GM19438 (cell line): ENCODE measurements around the gene CHSY3.

ENCODE experiments used
- ATAC-seq: cut with Tn5 transposase; IDR thresholded peaks from one replicate; pipeline ENCODE4 v1.9.1; 2021; ENCODE audit warnings: low read depth; ENCODE audit not compliant: unreplicated experiment

The CHSY3 gene

DNA sequence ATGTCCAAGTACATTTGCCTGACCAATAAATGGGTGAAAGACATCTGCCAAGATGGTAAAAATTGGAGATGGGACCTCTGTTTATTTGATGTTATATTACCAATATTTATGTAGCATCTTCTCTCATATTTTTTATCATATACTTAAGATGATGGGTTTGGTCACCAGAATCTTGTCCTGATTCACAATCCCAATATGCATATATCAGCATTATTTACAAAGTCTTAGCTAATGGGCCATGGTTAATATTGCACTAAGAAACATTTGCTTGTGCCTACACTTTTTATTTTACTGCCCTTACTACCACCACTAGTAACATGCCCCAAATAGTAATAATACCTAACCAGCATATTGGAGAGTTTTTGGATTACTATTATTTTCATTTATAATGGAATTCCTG lies 116.7 kb downstream of the CHSY3 start:
- ATAC-seq, result no peak

DNA sequence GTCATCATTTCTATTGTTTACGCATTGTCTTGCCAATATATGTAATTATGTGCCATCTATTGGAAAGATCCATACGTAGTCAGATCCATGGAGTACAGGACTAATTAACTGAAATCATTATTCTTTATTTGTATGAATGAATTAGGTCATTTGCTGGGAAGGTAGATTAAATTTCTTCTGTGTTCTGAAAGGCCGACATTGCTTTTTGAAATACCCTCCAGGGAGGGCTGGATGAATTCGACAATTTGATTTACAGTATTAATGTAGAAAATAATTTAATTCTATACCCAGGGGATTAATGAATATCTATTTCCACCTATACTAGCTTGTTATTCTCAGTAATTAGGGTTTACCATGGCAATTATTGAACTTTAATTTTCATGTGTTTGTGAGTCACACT lies 117.6 kb downstream of the CHSY3 start:
- ATAC-seq, result no peak

GRCh38 chr5:130023604-130024003 lies 119.3 kb downstream of the CHSY3 start:
- ATAC-seq, result no peak

GRCh38 chr5:130024006-130024405 lies 119.7 kb downstream of the CHSY3 start:
- ATAC-seq, result no peak

DNA sequence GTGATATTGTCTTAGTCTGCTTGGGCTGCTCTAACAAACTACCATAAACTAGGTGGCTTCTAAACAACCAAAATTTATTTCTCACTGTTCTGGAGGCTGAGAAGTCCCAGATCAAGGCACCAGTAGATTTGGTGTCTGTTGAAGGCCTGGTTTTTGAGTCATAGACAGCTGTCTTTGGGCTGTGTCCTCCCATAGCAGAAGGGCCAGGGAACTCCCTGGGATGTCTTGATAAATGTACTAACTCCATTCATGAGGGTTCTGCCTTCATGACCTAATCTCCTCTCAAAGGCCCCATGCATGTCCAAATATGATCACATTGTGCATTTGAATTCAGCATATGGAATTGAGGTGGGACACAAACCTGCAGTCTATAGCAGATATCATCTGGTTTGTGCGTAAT lies 121.2 kb downstream of the CHSY3 start:
- no peak for ATAC-seq

- ATAC-seq, result no peak
Measured at GRCh38 chr5:130032807-130033206, 128.5 kb downstream of the CHSY3 start.

DNA sequence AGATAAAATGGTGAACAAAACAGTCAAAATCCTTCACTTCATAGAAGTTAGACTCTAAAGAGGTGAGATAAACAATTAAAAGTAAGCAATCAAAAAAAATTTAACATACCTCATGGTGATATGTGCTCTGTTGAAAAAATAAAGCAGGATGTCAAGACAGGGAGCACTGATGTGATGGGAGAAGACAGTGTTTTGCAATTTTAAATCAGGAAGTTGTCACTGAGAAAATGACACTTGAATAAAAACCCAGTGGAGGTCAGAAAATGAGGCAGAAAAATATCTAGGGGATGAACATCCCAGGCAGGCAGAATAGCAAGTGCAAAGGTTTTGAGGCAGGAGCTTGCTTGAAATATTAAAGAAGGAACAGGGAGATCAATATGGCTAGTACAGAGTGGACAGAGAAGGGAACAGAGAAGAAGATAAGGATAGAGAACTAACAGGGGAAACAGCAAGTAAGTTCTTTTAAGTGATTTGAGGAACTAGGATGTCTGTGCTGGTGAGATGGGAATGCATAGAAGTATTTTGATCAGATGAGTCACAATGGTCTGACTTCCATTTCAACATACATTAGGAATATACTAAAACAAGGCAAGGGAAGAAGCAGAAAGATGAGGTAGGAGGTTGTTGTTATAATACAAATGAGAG lies 130.4 kb downstream of the CHSY3 start:
- ATAC-seq, result no peak

DNA sequence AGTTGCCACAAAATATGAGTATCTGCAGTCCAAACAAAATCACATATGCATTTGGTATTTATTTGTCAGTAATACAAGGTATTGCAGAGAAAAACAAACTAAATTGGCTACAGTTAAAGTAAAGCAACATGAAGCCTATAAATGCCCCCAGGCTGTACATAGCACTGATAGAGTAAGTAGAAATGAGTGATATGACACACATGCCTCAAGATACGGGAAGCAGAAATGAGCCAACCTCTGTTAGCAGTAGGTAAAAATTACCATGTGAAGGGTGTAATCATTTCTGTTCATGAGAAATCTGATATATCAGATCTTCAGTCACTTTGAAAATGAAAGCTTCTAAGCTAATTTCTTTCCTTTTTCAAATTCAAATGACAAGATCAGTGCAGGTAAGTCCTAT lies 131.1 kb downstream of the CHSY3 start:
- ATAC-seq, result no peak

GRCh38 chr5:130037905-130038304 lies 133.6 kb downstream of the CHSY3 start:
- no peak for ATAC-seq

- no peak for ATAC-seq
Measured at GRCh38 chr5:130043834-130044233, 139.6 kb downstream of the CHSY3 start.

DNA sequence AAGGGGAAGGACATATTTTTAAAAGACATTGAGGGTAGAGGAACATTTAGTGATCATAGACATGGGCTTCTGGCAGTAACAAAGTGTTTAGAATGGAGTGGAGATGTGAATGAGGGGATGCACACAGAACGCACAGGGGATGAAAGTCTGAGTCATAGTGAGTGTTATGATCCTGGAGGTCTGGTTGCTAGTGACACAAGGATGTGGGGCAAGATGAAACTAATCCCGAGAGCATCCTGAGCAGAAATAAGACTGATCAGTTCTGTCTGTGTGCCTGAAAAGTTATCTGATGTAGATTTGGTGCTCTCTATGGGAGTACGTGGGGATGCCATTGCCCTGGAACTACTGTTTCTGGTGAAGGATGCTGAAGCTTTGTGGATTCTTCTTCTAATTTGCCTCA lies 141.1 kb downstream of the CHSY3 start:
- ATAC-seq, result no peak

GRCh38 chr5:130050585-130050984 lies 146.3 kb downstream of the CHSY3 start:
- no peak for ATAC-seq

- no peak for ATAC-seq
Measured at GRCh38 chr5:130052752-130053151, 148.5 kb downstream of the CHSY3 start.

- ATAC-seq, result no peak
Measured at GRCh38 chr5:130055572-130055971, 151.3 kb downstream of the CHSY3 start.

DNA sequence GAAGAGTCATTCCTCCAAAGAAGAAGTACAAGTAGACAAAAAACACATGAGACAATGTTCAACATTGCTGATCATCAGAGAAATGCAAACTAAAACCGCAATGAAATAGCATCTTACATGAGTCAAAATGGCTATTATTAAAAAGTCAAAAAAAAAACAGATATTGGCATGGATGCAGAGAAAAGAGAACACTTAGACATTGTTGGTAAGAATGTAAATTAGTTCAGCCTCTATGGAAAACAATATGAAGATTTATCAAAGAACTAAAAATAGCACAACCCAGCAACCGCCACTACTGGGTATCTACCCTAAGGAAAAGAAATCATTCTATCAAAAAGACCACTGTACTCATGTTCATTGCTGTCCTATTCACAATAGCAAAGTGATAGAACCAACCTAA lies 157.5 kb downstream of the CHSY3 start:
- no peak for ATAC-seq

DNA sequence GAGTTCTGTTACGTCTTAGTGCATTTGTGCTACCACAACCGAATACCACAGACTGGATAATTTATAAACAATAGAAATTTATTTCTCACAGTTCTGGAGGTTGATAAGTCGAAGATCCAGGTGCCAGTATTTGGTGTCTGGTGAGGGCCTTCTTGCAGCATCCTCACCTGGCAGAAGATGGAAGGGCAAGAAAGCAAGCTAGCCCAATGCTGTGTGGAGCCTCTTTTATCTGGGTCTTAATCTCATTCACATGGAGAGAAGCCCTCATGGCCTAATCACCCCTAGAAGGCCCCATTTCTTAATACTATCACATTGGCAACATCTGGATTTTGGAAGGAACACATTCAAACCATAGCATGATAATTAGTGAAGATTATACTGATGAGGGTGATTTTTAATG lies 159.3 kb downstream of the CHSY3 start:
- no peak for ATAC-seq

DNA sequence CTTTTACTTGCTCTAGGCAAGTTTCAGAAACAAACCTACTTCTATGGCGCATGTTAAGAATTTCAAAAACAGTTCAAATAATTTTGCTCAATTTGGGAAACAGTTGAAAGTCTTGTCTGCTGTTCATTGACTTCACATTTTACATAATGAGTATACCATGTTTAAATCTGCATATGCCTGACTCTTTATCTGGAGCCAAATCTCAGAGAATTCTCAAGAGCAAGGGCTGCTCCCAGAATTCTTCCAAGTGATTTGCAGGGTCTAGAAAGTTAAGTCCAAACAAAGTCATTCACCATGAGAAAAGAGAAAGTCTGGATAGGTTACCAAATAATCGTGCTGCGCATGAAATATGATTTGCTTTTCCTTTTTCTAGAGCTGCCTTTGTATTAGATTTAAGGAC lies 160.2 kb downstream of the CHSY3 start:
- ATAC-seq, result no peak

- ATAC-seq, result no peak
Measured at GRCh38 chr5:130065617-130066016, 161.4 kb downstream of the CHSY3 start.

- ATAC-seq, result no peak
Measured at GRCh38 chr5:130066644-130067043, 162.4 kb downstream of the CHSY3 start.

DNA sequence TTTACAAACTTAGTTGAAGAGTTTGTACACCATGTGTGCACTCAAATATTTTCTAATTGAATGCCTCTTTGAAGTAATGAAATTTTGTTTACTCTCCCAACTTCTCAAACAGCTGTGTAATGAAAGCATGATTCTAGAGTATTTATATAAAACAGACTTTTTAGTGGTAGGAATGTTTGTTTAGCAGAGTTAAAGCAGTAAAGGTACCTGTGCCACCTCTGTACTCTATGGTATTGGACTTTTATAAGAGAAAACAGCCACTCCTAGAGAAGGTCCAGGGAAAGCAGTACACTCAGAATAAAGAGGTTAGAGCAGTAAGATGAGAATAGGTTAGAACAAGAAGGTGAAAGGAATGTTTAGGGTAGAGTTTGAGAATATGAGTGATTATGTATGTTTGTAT lies 163.1 kb downstream of the CHSY3 start:
- no peak for ATAC-seq

- ATAC-seq, result no peak
Measured at GRCh38 chr5:130068101-130068500, 163.8 kb downstream of the CHSY3 start.

DNA sequence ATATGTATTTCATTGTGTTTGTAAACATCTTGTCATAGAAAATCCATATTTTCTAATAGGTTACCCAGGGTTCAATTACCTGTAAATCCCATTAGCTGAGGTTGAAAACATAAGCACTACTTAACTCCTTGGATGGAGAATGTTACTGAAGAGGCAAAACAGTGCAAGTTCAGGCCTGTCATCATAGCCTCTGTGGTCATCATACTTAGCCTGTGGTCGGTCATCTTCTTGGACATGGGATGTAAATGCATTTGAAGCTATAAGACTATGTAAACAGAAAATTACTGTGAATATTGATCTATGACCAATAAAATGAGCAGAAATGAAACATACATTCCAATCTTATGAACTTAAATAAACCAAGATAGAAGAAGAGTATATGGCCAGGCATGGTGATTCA lies 164.7 kb downstream of the CHSY3 start:
- no peak for ATAC-seq

DNA sequence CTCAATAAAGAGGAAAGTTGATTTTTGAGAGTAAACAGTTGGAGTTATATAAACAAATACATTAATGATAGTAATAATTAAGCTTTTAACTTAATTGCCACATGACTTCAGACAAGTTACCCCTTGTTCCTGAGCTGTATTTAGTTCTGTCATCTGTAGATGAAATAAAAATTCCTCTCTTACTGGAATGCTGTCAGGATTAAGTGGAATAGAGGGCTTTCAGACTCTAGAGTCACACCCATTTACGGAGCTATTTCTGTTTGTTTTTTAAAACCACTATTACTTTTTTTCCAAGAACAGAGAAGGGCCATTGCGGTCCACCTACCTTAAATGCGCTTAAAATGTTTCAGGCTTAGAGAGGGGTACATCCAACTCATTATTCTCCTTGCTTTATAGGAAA lies 170.6 kb downstream of the CHSY3 start:
- ATAC-seq, result no peak
